GM19351 (cell line): ENCODE results near the gene LDLRAD4.

Experiments
- ATAC-seq: cut with Tn5 transposase; IDR thresholded peaks from one replicate; pipeline ENCODE4 v1.9.1; 2021; ENCODE audit warnings: mild to moderate bottlenecking, moderate library complexity; ENCODE audit not compliant: unreplicated experiment

The LDLRAD4 gene

DNA sequence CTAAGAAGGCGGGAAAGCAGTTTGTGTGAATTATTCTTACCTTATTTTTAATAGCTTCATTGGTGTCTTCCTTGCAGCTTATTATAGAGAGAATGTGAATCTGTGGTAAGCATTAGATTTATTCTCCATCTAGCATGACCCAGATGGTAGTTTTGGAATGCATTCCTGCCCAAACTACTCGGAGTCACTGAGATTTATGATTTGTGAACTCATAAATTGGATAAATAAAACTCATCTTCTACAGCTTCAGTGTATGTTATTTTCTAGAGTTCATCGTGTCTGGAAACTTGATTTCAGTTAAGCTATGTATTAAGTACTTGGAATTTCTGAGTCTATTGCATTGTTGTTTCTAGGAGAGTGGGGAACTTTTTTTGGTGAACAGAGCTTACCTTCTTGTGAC lies 337.3 kb downstream of the LDLRAD4 start:
- no peak for ATAC-seq

DNA sequence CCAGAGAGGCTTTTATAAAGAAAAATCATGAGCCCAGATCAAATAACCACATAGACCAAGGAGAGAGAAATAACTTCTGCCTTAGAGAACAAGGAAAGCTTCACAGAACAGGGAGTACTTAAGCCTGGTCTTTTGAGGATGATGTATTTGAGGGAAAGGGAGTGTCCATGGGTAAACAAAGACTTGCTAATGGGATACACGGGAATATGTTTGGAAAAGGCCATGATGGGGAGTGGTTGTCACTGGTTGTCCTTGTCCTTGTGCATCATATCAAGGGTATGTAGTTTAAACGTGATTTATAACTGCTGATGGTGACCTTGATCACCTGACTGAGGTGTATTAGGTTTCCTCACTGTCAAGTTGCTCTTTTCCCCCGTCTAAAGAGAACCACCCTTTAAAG lies 337.9 kb downstream of the LDLRAD4 start:
- no peak for ATAC-seq

DNA sequence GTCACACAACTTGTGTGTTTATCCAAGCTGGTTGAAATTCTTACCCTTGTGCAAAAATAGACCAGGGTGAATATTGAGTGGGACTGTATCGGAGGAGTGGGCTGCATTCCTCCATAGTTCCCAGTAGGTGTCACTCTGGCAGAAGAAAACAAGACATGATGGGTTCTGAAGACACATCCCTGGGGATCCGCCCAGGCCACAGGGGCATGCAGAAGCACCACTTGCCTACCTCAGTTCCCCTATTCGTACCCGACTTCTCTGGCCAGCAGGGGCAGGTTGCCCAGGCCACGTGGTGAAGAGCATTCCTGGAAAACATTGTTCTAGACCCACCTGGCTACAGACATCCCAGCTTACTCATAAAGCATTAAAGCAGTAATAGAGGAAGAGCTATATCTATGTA lies 339.6 kb downstream of the LDLRAD4 start:
- ATAC-seq, result peak; percentile 41

DNA sequence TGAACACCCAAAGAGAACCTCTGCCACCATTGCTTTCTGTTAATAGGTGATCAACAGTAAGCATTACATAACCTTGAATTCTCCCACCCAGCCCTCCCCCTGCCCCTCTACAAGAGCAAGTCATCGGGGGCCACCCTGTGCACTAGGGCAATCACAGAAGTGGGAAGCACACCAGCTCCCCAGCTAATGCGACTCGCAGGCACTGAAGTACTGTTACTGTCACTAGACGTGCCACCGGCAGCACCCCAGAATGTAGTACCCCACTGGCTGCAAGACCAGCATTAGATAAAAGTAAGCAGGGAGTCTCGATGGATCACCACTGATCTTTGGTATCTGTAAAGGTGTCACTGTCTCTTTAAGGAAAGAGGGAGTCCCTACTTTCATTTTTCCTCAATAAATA lies 340.2 kb downstream of the LDLRAD4 start:
- no peak for ATAC-seq

DNA sequence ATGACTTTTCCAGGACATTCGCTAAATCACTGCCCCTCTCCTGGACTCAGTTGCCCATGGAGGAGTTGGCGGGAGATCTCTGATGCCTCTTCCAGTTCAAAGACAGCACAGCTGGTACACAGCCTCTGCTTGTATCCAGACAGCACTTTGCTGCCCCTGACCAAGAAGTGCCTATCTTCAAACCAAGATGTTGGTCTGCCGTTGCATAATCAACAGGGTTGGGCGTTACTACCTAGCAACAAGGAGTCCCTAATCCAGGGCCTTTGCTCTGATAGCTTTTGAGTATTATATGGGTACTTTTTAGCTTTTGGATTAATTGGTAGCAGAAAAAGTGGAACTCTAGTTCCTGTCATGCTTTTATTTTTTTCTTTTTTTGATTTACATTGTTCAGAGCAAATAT lies 341.2 kb downstream of the LDLRAD4 start:
- ATAC-seq, result no peak

DNA sequence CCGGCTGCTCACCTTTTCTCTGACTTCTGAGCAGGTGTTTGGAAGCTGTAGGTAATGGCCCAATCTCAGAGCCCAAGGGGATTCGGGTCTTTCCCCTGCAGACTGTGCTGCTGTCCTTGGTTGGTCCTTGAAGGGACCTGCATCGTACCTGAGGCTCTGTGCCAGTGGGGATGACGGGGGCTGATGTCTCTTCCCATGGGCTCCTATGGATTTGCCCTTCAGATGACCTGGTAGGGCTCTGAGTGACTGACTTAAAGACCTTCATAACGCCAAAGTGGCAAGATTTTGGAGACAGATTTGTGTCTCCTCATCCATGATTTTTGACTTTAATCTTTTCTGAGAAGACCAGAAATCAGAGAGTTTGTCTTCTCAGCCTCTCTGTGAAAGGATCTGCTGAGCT lies 341.7 kb downstream of the LDLRAD4 start:
- ATAC-seq, result no peak

DNA sequence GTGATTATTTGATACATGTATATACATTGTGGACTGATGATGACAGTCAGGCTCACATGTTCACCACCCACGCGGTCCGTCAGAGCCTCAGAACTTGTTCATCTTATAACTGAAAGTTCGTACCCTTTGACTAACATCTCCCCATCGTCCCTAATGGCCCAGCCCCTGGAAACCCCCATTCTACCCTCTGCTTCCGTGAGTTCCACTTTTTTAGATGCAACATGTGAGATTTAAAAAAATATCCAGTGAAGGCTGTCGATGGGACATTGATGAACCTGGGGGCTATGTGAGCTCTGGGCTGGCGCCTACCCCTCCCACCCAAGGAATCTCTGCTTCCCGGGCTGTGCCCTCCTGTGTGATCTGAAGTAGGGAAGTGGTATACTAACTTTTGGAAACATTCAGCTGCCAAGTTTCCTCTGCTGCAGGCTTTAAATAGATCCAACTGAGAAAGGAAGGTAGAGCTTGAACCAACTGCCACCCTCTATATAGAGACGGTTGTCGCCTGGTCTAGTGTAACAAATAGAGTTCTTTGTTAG lies 344.0 kb downstream of the LDLRAD4 start:
- ATAC-seq, result peak; percentile 71

DNA sequence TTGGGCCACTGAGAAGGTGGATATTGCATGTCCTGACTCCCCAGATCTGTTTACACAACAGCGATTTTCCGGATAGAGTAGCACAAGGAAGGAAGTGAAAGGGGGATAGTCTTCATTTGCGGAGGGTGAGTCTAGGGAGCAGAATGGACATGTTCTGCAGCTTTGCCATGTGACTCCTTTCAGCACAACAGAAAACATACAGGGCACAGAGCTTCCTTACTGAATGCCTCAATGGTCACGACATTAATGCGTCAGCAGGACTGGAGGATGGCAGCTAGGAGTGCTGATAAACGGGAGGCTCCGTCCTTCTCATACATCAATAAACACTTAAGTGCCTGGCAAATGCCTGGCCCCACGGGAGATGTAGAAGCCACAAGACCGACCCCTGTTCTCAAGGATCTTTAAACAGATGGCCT lies 344.8 kb downstream of the LDLRAD4 start:
- ATAC-seq, result no peak

DNA sequence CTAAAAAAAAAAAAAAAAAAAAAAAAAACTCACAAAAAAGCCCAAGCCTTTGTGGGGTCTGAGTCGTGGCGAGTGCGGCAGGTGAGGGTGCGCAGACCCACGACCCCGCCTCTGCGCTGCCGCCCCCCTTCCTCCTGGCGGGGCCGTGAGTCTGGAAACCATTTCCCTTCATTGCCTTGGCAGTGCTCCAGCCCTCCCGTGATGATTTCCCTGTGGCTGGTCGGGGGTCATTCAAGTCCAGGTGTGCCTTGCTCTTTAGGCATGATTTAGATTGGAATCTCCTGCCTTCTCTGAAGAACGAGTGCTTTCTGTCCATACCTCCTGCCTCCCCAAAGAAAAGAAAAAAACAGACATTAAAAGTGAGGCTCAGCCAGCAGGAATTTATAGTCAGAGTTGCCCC lies 346.0 kb downstream of the LDLRAD4 start:
- ATAC-seq, result no peak

DNA sequence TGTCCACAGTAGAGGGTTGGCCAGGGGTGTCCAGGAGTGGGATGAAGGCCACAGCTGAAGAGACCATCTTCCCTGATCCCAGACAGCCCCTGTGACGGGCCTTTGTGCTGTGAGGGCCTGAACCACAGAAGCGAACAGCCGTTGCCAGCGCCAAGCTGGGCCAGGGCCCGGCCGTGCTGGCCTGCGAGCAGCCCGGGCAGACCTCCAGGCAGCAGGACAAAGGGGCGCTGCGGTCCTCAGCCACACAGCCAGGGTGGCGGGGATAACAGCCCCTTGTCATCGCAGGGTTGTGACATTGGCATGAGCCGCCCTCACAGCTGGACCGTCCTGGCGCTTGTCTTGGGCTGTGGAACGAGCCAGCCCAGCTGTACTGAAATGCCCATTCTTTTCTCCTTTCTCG lies 346.7 kb downstream of the LDLRAD4 start:
- no peak for ATAC-seq

DNA sequence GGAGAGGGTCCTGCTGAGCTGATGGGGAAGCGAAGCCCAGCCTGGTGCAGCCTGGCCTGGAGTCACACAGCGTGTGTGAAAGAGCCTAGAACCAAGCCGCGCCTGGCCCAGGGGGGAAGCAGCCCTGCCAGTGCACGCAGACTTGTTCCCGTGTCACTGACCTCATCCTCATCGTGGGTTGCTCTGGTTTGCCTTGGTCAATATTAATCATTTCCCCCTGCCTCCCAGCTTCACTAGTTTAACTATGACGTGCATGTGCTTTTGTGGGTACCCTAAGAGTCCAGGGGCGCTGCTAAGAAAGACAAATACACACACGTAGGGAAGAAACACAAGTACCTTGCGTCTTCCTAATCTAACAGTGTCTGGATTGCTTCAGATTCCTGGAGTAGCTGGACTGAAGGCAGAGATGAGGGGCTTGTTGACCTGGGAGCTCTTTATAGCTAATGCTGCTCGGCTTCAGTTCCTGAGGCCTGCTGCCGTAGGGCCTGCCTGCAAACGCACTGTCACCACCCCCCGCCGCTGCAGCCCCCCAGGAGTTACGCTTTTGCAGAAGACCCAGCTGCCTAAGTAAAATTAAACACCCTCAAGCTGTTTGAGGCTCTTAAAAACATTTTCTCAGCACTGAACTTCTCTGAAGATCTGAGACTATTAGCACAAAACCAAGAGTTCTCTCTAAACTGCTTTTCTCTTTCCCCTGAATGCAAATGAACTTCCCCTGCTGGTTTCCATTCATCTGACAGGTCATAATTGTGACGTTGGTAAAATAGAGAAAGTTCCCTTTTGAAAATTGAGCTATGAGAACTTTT lies 348.6 kb downstream of the LDLRAD4 start:
- peak; percentile 58 for ATAC-seq

DNA sequence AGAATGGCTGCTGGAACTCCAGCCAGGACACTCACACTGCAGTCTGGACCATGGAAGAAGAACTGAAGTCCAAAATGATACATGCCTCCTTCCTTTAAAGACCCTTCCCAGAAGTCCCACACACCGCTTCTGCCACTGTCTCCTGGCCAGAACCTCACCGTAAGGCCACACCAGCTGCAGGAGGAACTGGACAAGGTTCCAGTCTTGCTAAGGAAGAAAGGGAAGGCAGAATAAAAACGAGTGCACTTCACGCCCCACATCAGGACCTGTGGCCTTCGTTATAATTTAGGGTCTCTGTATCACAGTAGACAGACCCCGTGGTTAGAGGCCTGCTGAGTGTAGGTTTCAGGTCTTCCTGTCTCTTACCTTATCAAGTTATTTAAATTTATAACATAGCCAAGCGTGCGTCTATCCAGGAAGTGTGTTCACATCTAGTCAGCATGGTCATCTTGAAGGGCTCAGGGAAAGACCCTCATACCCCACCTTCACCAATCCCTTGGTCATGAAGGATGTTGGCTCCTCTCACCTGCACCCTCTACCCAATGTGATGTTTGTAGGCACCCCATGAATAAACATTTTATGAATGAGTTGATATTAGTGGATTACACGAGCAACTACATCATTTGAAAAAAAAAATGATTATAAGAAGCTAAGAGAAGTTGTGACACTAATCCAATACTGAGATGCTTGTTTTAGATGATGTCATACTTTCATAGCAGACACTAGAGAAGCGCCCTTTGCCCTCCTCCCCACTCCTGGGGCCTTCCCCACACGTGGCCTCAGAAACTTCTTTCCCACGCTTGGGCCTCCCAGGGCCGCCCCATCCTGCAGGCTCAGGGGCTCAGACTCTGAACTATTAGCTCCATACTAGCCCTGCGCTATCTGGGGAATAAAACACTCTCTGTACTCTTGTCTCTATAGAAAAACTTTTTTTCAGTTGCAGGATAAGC lies 350.2 kb downstream of the LDLRAD4 start:
- peak; percentile 52 for ATAC-seq

DNA sequence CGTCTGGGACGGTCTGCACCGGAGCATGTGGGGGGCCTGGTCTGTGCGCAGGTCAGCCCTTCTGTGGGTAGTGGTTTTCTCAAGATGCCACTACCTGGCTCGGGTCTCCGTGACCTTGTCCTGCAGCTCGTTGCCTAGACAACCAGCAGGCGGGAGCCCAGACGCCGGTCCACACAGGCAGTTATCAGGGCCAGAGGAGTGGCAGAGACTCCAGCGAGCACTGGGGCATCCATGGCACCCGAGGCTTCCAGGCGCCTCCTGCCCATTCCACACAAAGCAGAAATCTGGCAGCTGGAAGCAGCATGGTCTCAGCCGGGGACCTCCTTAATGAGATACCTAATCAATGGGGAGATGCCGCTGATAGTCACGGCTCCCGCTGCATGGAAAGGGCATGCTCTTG lies 351.7 kb downstream of the LDLRAD4 start:
- no peak for ATAC-seq

DNA sequence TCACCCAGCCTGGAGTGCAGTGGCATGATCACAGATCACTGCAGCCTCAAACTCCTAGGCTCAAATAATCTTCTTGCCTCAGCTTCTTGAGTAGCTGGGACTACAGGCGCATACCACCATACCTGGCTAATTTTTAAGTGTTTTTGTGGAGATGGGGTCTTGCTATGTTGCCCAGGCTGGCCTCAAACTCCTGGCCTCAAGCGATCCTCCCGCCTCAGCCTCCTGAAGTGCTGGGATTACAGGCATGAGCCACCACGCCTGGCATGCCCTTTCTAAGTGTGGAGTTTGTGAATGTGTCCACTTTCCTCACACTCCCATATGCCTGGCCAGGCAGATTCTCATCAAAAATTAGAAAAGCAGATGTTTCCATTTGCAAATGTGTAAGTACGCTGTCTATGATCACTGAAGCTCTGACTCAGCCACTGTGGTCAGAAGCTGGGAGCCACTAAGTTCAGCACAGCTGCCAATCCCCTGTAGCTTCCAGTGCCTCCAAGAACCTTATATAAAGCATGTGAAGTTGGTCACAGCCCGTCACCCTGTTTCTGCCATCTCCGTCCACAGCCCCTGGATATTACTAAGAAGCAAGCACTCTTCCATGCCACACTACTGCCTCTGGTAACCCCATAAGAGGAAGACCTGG lies 352.4 kb downstream of the LDLRAD4 start:
- no peak for ATAC-seq

DNA sequence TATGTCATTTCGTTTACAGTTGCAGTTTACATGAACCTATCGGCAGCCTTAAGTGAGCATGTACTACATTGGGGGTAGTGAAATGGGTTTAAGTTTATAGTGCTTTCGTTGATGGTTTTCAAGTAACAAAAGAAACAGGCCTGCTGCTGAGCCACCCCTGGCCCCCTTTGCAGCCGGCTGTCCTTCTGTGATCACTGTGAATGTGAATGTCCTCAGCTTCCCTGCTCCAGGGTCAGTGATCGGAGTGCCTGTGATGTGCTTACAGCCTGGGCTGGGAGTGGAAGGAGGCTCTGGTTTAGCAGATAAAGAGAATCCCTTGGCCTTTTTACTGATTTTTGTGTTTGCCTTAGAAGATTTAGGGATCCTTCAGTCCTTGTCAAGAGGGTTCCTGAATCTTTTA lies 353.6 kb downstream of the LDLRAD4 start:
- ATAC-seq, result no peak

DNA sequence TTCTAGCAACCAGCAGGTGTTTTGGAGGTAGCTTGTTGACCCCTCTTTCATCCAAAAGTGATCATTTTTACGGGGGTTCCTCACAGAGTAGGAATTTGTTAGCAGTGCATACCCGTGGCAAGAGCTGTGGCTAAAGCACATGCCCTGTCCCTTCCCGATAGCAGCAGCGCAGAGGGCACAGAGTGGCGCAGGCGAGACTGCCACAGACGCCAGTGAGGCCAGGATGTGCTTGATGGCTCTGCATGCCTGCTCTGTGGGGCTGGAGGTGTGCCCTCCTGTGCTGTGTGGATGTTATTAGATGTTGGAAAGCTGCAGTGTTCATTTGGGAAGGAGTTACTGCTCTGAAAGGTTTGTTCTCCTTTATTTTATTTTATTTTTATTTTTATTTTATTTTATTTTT lies 354.2 kb downstream of the LDLRAD4 start:
- no peak for ATAC-seq

DNA sequence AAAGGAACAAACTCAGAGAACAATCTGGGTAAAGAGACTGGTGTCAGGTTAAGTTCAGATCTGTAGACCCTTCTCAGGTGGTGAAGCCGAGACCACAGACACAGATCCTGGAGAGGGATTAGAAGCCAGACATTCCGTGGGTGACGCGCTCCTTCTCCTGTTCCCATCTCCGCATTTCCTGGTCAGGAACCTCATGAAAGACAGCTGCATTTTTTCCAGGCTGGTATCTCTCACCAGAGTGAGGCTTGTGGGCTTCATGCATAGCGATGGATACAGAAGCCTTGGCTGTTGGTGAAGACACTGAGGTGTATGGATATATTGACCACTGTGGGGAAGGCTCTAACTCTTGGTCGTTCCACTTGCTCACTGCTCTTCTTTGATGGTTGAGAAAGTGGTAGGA lies 355.2 kb downstream of the LDLRAD4 start:
- ATAC-seq, result no peak

DNA sequence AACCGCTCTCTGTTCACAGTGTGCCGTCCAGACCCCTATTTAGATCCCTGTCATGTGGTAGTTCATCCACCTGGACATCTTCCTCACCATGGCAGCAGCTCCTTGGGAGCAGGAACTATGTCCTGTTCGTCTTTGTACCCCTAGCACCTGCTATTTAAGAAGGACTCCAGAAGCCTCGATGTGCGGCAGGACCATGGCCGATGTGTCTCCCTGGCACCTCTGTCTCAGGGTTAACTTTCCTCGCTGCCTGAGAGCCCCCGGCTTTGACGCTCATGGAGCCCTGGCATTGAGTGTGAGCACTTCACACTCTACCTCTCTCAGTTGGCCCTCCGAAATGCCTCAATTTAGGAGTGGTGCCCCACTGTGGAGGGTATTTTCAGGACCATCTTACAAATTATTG lies 355.8 kb downstream of the LDLRAD4 start:
- no peak for ATAC-seq

DNA sequence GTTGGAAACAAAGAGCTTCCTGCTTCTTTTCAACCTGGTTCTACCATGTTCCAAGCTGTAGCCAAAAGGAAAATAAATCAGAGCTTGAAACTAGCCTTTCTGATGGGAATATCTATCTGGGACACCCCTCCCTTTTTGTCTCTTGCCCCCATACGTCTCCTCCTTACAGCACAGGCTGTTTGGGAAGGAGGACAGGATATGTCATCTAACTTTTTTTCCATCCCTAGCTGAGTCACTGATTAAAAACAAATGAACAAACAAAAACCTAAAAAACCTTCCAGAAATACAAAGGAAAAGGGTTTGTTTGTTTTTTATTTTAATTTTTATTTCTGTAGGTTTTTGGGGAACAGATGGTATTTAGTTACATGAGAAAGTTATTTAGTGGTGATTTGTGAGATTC lies 356.2 kb downstream of the LDLRAD4 start:
- ATAC-seq, result no peak

DNA sequence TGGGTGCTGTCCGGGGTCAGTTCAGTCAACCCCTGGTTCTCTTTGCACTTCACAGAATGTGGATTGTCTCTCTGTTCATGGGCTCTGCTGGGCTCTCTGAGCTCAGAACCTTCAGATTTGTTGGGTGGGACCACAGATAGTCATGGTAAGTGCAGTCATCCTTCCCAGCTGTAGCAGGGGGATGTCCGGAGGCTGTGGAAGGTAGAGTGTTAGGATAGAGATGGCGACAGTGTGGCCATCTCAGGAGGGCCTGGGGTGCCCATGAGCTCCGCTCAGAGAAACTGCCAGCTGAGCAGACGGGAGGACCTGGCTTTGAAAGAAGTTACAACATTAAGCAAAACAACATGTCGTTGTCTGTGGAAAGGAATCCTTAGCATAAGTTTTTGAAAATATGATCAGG lies 358.0 kb downstream of the LDLRAD4 start:
- ATAC-seq, result peak; percentile 17

DNA sequence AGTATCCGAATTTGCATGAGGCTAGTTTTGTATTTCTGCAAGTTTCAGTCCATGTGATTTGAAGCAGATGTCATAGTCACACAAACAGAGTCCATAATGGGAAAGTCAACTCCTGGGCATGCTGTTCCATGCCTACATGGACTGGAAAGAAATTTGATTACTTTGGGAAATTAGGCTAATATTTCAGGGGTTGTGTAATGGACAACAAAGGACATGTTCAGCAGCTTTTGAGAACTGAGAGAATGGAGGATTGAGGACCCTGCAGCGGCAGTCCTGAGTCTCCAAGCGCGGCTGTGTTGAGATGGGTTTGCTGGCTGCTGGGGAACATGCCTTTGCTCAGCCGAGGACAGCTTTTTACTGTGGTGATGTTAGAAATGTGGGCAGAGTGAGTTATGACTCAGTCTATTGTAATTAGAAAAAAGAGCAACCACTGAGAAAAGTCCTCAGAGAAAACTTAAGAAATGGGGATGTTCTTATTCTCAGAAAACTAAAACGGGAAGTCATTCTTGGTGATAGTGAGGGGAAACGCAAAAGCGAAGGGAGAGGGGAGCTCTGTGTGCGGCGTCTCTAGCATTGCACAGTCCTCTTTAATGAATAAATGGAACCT lies 358.6 kb downstream of the LDLRAD4 start:
- ATAC-seq, result peak; percentile 92
